Measurements from ENCODE around the gene BAZ1A.

Gene BAZ1A

GRCh38 chr14:34780646-34781045 lies 94.5 kb downstream of the BAZ1A start:
- Histone ChIP-seq H3K4me3 (ENCODE audit: low read depth in 1 of 2, low read length in 2 of 2) (no peak overlapping the region), H3K27ac (ENCODE audit: low read depth, low read length) (no peak overlapping the region), H3K4me1 (ENCODE audit: insufficient read depth, low read length) (no peaks in the 10 kb centered on the region), H3K9me3 (ENCODE audit: low read length) (no peaks in the 10 kb centered on the region), H3K36me3 (ENCODE audit: insufficient read depth, low read length) (peaks cover 1% of the 10 kb centered on the region), H3K27me3 (ENCODE audit: control insufficient read depth in 1 of 2, insufficient read depth in 2 of 2, low read length in 2 of 2) (no peaks in the 10 kb centered on the region), H3K9ac (ENCODE audit: low read length) (no peak overlapping the region)

DNA sequence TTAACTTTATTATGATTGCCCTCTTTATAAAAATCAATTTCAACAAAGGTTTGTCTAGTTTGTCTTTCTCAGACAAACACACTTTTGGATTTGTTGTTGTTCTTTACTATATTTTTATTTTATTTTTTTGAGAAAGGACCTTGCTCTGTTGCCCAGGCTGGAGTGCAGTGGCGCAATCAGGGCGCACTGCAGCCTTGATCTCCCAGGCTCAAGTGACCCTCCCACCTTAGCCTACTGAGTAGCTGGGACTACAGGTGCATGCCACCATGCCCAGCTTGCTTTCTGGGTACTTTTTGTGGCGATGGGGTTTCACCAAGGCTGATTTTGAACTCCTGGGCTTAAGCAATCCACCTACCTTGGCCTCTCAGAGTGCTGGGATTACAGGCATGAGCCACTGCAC lies 96.4 kb downstream of the BAZ1A start:
- no peak overlapping the region for H3K9ac ChIP-seq (ENCODE audit: low read length)
- no peaks in the 10 kb centered on the region for H3K9me3 ChIP-seq (ENCODE audit: low read length)
- H3K27ac ChIP-seq (ENCODE audit: low read depth, low read length), result no peak overlapping the region
- H3K4me3 ChIP-seq (ENCODE audit: low read depth in 1 of 2, low read length in 2 of 2), result no peak overlapping the region
- H3K36me3 ChIP-seq (ENCODE audit: insufficient read depth, low read length), result no peaks in the 10 kb centered on the region
- H3K27me3 ChIP-seq (ENCODE audit: control insufficient read depth in 1 of 2, insufficient read depth in 2 of 2, low read length in 2 of 2), result no peaks in the 10 kb centered on the region
- no peaks in the 10 kb centered on the region for H3K4me1 ChIP-seq (ENCODE audit: insufficient read depth, low read length)

GRCh38 chr14:34776611-34777010 lies 98.5 kb downstream of the BAZ1A start:
- Histone ChIP-seq H3K9me3 (ENCODE audit: low read length) (no peaks in the 10 kb centered on the region), H3K36me3 (ENCODE audit: insufficient read depth, low read length) (peaks cover 3% of the 10 kb centered on the region), H3K27me3 (ENCODE audit: control insufficient read depth in 1 of 2, insufficient read depth in 2 of 2, low read length in 2 of 2) (no peaks in the 10 kb centered on the region), H3K4me3 (ENCODE audit: low read depth in 1 of 2, low read length in 2 of 2) (no peak overlapping the region), H3K27ac (ENCODE audit: low read depth, low read length) (no peak overlapping the region), H3K4me1 (ENCODE audit: insufficient read depth, low read length) (no peaks in the 10 kb centered on the region), H3K9ac (ENCODE audit: low read length) (no peak overlapping the region)

DNA sequence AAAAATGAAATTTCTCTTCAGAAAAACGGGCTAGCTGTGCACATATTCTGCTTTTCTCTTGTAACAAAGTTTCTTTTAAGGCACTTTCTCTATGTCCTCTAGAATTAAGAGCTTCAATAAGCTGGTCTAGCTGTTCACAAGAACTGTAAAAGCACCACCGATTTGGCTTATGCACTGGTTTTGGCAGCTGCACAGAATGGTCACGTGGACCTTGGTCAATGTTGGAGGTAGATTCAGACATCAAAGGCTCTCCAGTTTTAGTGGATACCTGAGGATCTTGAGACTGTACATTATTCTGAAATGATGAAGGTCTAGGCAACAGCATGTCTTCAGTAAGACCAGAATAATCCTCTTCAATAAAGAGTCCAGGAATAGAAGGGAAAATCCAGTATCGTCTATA lies 99.2 kb downstream of the BAZ1A start:
- Histone ChIP-seq H3K27ac (ENCODE audit: low read depth, low read length) (no peak overlapping the region), H3K4me3 (ENCODE audit: low read depth in 1 of 2, low read length in 2 of 2) (no peak overlapping the region), H3K9me3 (ENCODE audit: low read length) (no peaks in the 10 kb centered on the region), H3K27me3 (ENCODE audit: control insufficient read depth in 1 of 2, insufficient read depth in 2 of 2, low read length in 2 of 2) (no peaks in the 10 kb centered on the region), H3K36me3 (ENCODE audit: insufficient read depth, low read length) (peaks cover 3% of the 10 kb centered on the region), H3K9ac (ENCODE audit: low read length) (no peak overlapping the region), H3K4me1 (ENCODE audit: insufficient read depth, low read length) (no peaks in the 10 kb centered on the region)

- H3K9ac ChIP-seq (ENCODE audit: low read length), result no peak overlapping the region
- H3K4me3 ChIP-seq (ENCODE audit: low read depth in 1 of 2, low read length in 2 of 2), result no peak overlapping the region
- no peaks in the 10 kb centered on the region for H3K9me3 ChIP-seq (ENCODE audit: low read length)
- no peaks in the 10 kb centered on the region for H3K4me1 ChIP-seq (ENCODE audit: insufficient read depth, low read length)
- H3K27me3 ChIP-seq (ENCODE audit: control insufficient read depth in 1 of 2, insufficient read depth in 2 of 2, low read length in 2 of 2), result no peaks in the 10 kb centered on the region
- H3K36me3 ChIP-seq (ENCODE audit: insufficient read depth, low read length), result peaks cover 3% of the 10 kb centered on the region
- no peak overlapping the region for H3K27ac ChIP-seq (ENCODE audit: low read depth, low read length)
These were observed 99.8 kb downstream of the BAZ1A start for GRCh38 chr14:34775342-34775741.

- H3K36me3 ChIP-seq (ENCODE audit: insufficient read depth, low read length), result peaks cover 3% of the 10 kb centered on the region
- H3K9ac ChIP-seq (ENCODE audit: low read length), result no peak overlapping the region
These were observed 104.3 kb downstream of the BAZ1A start for GRCh38 chr14:34770901-34771300.

DNA sequence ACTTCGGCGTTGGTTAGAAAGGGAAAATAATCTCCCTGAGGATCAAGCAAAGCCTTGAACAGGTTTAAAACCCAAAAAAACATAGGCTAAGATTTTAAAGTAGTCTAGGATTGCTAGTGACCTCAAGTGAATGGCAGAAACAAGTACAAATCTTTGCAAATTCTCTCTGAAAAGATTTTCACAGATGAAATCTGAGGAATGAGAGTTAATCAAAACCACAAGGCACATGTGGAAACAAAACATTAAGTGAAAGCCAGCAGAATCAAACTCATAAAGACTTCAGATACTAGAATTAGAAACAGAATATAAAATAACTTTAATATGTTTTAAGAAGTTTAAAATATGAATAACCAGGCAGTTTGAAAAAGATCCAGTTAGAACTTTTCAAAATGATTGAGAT lies 108.6 kb downstream of the BAZ1A start:
- Histone ChIP-seq H3K36me3 (ENCODE audit: insufficient read depth, low read length) (peaks cover 16% of the 10 kb centered on the region), H3K4me1 (ENCODE audit: insufficient read depth, low read length) (no peaks in the 10 kb centered on the region), H3K27me3 (ENCODE audit: control insufficient read depth in 1 of 2, insufficient read depth in 2 of 2, low read length in 2 of 2) (no peaks in the 10 kb centered on the region), H3K27ac (ENCODE audit: low read depth, low read length) (no peak overlapping the region), H3K9me3 (ENCODE audit: low read length) (no peaks in the 10 kb centered on the region), H3K9ac (ENCODE audit: low read length) (no peak overlapping the region), H3K4me3 (ENCODE audit: low read depth in 1 of 2, low read length in 2 of 2) (no peak overlapping the region)

More at GRCh38 chr14:34770901-34771300, 104.3 kb downstream of the BAZ1A start:
- no peaks in the 10 kb centered on the region for H3K27me3 ChIP-seq (ENCODE audit: control insufficient read depth in 1 of 2, insufficient read depth in 2 of 2, low read length in 2 of 2)
- H3K4me3 ChIP-seq (ENCODE audit: low read depth in 1 of 2, low read length in 2 of 2), result no peak overlapping the region
- no peaks in the 10 kb centered on the region for H3K9me3 ChIP-seq (ENCODE audit: low read length)
- H3K4me1 ChIP-seq (ENCODE audit: insufficient read depth, low read length), result no peaks in the 10 kb centered on the region
- no peak overlapping the region for H3K27ac ChIP-seq (ENCODE audit: low read depth, low read length)

GRCh38 chr14:34766060-34766459 lies 109.1 kb downstream of the BAZ1A start:
- H3K4me3 ChIP-seq (ENCODE audit: low read depth in 1 of 2, low read length in 2 of 2), result no peak overlapping the region
- no peak overlapping the region for H3K9ac ChIP-seq (ENCODE audit: low read length)
- peaks cover 21% of the 10 kb centered on the region for H3K36me3 ChIP-seq (ENCODE audit: insufficient read depth, low read length)
- no peaks in the 10 kb centered on the region for H3K4me1 ChIP-seq (ENCODE audit: insufficient read depth, low read length)
- H3K9me3 ChIP-seq (ENCODE audit: low read length), result no peaks in the 10 kb centered on the region
- no peaks in the 10 kb centered on the region for H3K27me3 ChIP-seq (ENCODE audit: control insufficient read depth in 1 of 2, insufficient read depth in 2 of 2, low read length in 2 of 2)
- H3K27ac ChIP-seq (ENCODE audit: low read depth, low read length), result no peak overlapping the region

DNA sequence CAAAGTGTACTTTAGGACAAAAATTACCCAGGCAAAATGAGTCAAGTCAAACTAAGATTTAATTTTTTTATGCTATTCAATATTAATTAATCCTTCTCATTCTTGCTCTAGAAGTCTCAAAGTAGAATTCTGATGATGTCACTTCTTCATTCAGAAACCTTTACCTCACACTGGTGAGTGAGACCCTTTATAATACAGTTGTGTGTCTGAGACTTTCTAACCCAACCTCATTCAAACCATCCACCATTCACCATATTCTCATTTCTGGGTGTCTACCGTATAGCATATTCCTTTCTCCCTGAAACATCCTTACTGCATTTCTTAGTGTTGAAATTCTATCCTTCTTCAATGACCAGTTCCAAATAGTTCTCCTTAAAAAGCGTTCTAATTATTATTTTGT lies 119.9 kb downstream of the BAZ1A start:
- H3K9me3 ChIP-seq (ENCODE audit: low read length), result no peaks in the 10 kb centered on the region
- H3K9ac ChIP-seq (ENCODE audit: low read length), result no peak overlapping the region
- H3K27ac ChIP-seq (ENCODE audit: low read depth, low read length), result no peak overlapping the region
- no peaks in the 10 kb centered on the region for H3K36me3 ChIP-seq (ENCODE audit: insufficient read depth, low read length)
- no peaks in the 10 kb centered on the region for H3K4me1 ChIP-seq (ENCODE audit: insufficient read depth, low read length)
- no peaks in the 10 kb centered on the region for H3K27me3 ChIP-seq (ENCODE audit: control insufficient read depth in 1 of 2, insufficient read depth in 2 of 2, low read length in 2 of 2)
- no peak overlapping the region for H3K4me3 ChIP-seq (ENCODE audit: low read depth in 1 of 2, low read length in 2 of 2)

GRCh38 chr14:34754687-34755086 lies 120.5 kb downstream of the BAZ1A start:
- no peaks in the 10 kb centered on the region for H3K36me3 ChIP-seq (ENCODE audit: insufficient read depth, low read length)
- H3K9me3 ChIP-seq (ENCODE audit: low read length), result no peaks in the 10 kb centered on the region
- no peak overlapping the region for H3K27ac ChIP-seq (ENCODE audit: low read depth, low read length)
- no peaks in the 10 kb centered on the region for H3K27me3 ChIP-seq (ENCODE audit: control insufficient read depth in 1 of 2, insufficient read depth in 2 of 2, low read length in 2 of 2)
- H3K9ac ChIP-seq (ENCODE audit: low read length), result no peak overlapping the region
- no peaks in the 10 kb centered on the region for H3K4me1 ChIP-seq (ENCODE audit: insufficient read depth, low read length)
- no peak overlapping the region for H3K4me3 ChIP-seq (ENCODE audit: low read depth in 1 of 2, low read length in 2 of 2)

DNA sequence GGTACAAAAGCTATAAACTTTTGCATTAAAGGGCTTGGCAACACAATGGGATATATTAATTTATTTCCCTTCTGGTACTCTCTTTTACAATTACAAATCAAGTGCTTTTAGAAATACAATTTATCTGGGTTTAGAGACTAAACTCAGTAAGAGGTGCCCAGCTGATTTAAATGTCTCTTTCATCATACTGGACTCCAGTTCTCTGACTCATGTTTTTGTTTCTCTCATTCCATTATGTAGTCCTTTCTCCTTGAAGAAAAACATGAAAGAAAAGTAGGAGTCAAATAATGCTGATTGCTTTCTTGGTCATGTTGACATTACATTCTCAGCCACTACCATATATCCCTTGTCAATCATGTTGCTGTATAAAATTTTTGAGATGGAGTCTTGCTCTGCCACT lies 124.5 kb downstream of the BAZ1A start:
- Histone ChIP-seq H3K9ac (ENCODE audit: low read length) (no peak overlapping the region), H3K4me1 (ENCODE audit: insufficient read depth, low read length) (no peaks in the 10 kb centered on the region), H3K4me3 (ENCODE audit: low read depth in 1 of 2, low read length in 2 of 2) (no peak overlapping the region), H3K27ac (ENCODE audit: low read depth, low read length) (no peak overlapping the region), H3K36me3 (ENCODE audit: insufficient read depth, low read length) (no peaks in the 10 kb centered on the region), H3K9me3 (ENCODE audit: low read length) (no peaks in the 10 kb centered on the region), H3K27me3 (ENCODE audit: control insufficient read depth in 1 of 2, insufficient read depth in 2 of 2, low read length in 2 of 2) (no peaks in the 10 kb centered on the region)

DNA sequence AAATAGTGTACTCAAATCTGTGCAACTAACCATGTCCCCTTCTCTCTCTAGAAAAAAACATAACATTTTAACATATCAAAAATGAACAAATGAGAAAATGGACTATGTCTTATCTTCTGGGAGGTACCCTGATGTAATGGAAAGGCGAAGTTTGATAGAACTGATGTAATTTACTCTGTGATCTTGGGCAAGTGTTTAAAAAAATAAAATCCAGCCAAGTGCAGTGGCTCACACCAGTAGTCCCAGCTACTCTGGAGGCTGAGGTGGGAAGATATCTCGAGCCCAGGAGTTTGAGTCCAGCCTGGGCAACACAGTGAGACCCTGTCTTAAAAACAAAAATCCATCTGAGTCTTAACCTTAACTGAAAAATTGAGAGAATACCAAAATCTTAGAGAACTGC lies 124.9 kb downstream of the BAZ1A start:
- no peaks in the 10 kb centered on the region for H3K4me1 ChIP-seq (ENCODE audit: insufficient read depth, low read length)
- no peaks in the 10 kb centered on the region for H3K9me3 ChIP-seq (ENCODE audit: low read length)
- no peak overlapping the region for H3K4me3 ChIP-seq (ENCODE audit: low read depth in 1 of 2, low read length in 2 of 2)
- no peak overlapping the region for H3K27ac ChIP-seq (ENCODE audit: low read depth, low read length)
- no peak overlapping the region for H3K9ac ChIP-seq (ENCODE audit: low read length)
- no peaks in the 10 kb centered on the region for H3K27me3 ChIP-seq (ENCODE audit: control insufficient read depth in 1 of 2, insufficient read depth in 2 of 2, low read length in 2 of 2)
- no peaks in the 10 kb centered on the region for H3K36me3 ChIP-seq (ENCODE audit: insufficient read depth, low read length)
